ENCODE data around the gene SLC44A2. TPM values are rescaled to one million over a fixed set of nuclear protein-coding genes. Genes with fewer than 3 reads are reported as not detected.
A peak's percentile ranks its signal among the peaks of the same experiment; 100 is the strongest.

The SLC44A2 gene
- polyA plus RNA-seq, 1 donor (not counting 4 experiments of a cell fraction or from before 2014, with no cell fraction given), result 94.7 TPM

DNA sequence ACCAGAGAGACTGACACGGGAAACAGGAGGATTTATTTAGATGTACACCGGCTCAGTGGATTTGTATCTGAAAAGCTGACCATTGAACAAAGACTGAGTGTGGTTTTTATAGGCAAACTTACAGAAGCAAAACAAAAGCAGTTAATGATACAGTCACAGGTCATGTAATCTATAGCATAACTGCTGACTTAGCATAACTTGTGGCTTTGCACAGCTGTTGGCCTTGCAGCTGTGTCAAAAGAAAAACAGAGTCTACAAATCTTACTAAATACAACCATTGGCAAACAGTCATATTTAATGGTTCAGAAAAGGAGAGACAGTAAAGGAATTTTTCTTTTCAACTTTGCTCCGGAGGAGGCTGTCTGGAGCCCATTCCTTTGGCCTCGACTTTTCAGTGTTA, 26.5 kb downstream of the SLC44A2 start:
- TF ChIP-seq, protein P1, sequence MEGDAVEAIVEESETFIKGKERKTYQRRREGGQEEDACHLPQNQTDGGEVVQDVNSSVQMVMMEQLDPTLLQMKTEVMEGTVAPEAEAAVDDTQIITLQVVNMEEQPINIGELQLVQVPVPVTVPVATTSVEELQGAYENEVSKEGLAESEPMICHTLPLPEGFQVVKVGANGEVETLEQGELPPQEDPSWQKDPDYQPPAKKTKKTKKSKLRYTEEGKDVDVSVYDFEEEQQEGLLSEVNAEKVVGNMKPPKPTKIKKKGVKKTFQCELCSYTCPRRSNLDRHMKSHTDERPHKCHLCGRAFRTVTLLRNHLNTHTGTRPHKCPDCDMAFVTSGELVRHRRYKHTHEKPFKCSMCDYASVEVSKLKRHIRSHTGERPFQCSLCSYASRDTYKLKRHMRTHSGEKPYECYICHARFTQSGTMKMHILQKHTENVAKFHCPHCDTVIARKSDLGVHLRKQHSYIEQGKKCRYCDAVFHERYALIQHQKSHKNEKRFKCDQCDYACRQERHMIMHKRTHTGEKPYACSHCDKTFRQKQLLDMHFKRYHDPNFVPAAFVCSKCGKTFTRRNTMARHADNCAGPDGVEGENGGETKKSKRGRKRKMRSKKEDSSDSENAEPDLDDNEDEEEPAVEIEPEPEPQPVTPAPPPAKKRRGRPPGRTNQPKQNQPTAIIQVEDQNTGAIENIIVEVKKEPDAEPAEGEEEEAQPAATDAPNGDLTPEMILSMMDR (optimal IDR thresholded peaks at IDR 0.05 in 1 of 3, IDR thresholded peaks at IDR 0.05 in 1 of 3, conservative IDR thresholded peaks at IDR 0.05 in 1 of 3; ENCODE audit: extremely low read depth in 1 of 3, insufficient read depth in 2 of 3, low read length in 3 of 3), result no peak
- TF ChIP-seq EZH2 (IDR thresholded peaks at IDR 0.05; ENCODE audit: low read length), result no peak
- Histone ChIP-seq H3K79me2 (ENCODE audit: control insufficient read depth, insufficient read depth, low read length) (peaks cover 31% of the 10 kb centered on the region), H3K27me3 (ENCODE audit: control insufficient read depth, extremely low read depth, insufficient read depth, low read length) (no peaks in the 10 kb centered on the region), H3K4me1 (ENCODE audit: control insufficient read depth, extremely low read depth, insufficient read depth, low read length) (peaks cover 25% of the 10 kb centered on the region), H3K9me3 (ENCODE audit: control insufficient read depth, low read depth, low read length) (no peaks in the 10 kb centered on the region), H4K20me1 (ENCODE audit: control insufficient read depth, extremely low read depth, insufficient read depth, low read length) (peaks cover 15% of the 10 kb centered on the region), H3K27ac (ENCODE audit: control insufficient read depth, insufficient read depth, low read length) (no peak overlapping the region), H3K9me1 (ENCODE audit: control insufficient read depth, extremely low read depth, insufficient read depth, low read length) (peaks cover 2% of the 10 kb centered on the region), H3K36me3 (ENCODE audit: control insufficient read depth in 2 of 2, extremely low read depth in 1 of 2, insufficient read depth in 2 of 2, low read length in 2 of 2) (peaks cover 0 to 17% of the 10 kb centered on the region in 2 experiments), H2AFZ (ENCODE audit: control insufficient read depth, low read length) (no peak overlapping the region), H3K4me2 (ENCODE audit: control insufficient read depth, extremely low read depth, insufficient read depth, low read depth, low read length) (peak overlapping the region; percentile 89), H3K4me3 (ENCODE audit: control insufficient read depth in 2 of 3, extremely low read depth in 1 of 3, insufficient read depth in 2 of 3, low read depth in 1 of 3, low read length in 3 of 3) (no peak overlapping the region), H3K9ac (ENCODE audit: control insufficient read depth, extremely low read depth, insufficient read depth, low read length) (no peak overlapping the region)
- FAIRE-seq, result no peak
- dilution Hi-C loops (cut with MboI; ENCODE audit: extremely low pct_ligation_motif_present, low sequenced_read_pairs), result no loop called here
- no peak for DNase-seq (ENCODE audit: low read depth, low spot score)

DNA sequence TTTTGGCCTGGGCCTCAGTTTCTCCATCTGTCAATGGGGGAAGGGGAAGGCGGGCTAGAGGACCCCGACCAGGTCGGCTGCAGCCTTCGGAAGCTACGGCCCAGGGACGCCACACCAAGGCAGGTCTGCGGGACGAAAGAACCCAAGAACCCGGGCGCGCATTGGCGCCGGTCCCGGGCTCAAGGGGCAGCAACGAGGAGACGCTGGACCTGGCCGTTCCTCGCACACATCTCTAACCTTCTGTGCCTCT, 28.1 kb downstream of the SLC44A2 start:
- H3K36me3 ChIP-seq (ENCODE audit: control insufficient read depth in 2 of 2, extremely low read depth in 1 of 2, insufficient read depth in 2 of 2, low read length in 2 of 2), result peaks cover 0 to 20% of the 10 kb centered on the region in 2 experiments
- TF ChIP-seq, protein P1 (optimal IDR thresholded peaks at IDR 0.05 in 1 of 3, IDR thresholded peaks at IDR 0.05 in 1 of 3, conservative IDR thresholded peaks at IDR 0.05 in 1 of 3; ENCODE audit: extremely low read depth in 1 of 3, insufficient read depth in 2 of 3, low read length in 3 of 3), result no peak
- no peak for TF ChIP-seq EZH2 (IDR thresholded peaks at IDR 0.05; ENCODE audit: low read length)
- FAIRE-seq (no peak), DNase-seq (ENCODE audit: low read depth, low spot score) (no peak)
- H3K9me1 ChIP-seq (ENCODE audit: control insufficient read depth, extremely low read depth, insufficient read depth, low read length), result peaks cover 2% of the 10 kb centered on the region
- peaks cover 27% of the 10 kb centered on the region for H4K20me1 ChIP-seq (ENCODE audit: control insufficient read depth, extremely low read depth, insufficient read depth, low read length)
- peak overlapping the region; percentile 98 for H3K27ac ChIP-seq (ENCODE audit: control insufficient read depth, insufficient read depth, low read length)
- peaks cover 24% of the 10 kb centered on the region for H3K4me1 ChIP-seq (ENCODE audit: control insufficient read depth, extremely low read depth, insufficient read depth, low read length)
- no peaks in the 10 kb centered on the region for H3K27me3 ChIP-seq (ENCODE audit: control insufficient read depth, extremely low read depth, insufficient read depth, low read length)
- H3K4me3 ChIP-seq (ENCODE audit: control insufficient read depth in 2 of 3, extremely low read depth in 1 of 3, insufficient read depth in 2 of 3, low read depth in 1 of 3, low read length in 3 of 3), result peak overlapping the region; percentile 77 to 96 (median 93)
- peak overlapping the region; percentile 100 for H3K9ac ChIP-seq (ENCODE audit: control insufficient read depth, extremely low read depth, insufficient read depth, low read length)
- H2AFZ ChIP-seq (ENCODE audit: control insufficient read depth, low read length), result peak overlapping the region; percentile 88
- peaks cover 46% of the 10 kb centered on the region for H3K79me2 ChIP-seq (ENCODE audit: control insufficient read depth, insufficient read depth, low read length)
- dilution Hi-C loops (cut with MboI; ENCODE audit: extremely low pct_ligation_motif_present, low sequenced_read_pairs), result no loop called here
- no peaks in the 10 kb centered on the region for H3K9me3 ChIP-seq (ENCODE audit: control insufficient read depth, low read depth, low read length)
- peak overlapping the region; percentile 89 for H3K4me2 ChIP-seq (ENCODE audit: control insufficient read depth, extremely low read depth, insufficient read depth, low read depth, low read length)
